AG08395 (cell line): ENCODE data around the gene TCF12.
"Not testable (repeated sequence)": the region's sequence is repeated elsewhere in the genome, so short reads cannot be mapped to it uniquely, and the experiment has no call there.

Experiments used
- DNase-seq: peaks from one replicate; pipeline ENCODE4 v3.0.0; 2012; ENCODE audit warnings: mixed read lengths, low spot score

Gene TCF12

GRCh38 chr15:56948000-56948763, 29.7 kb downstream of the TCF12 start:
- DNase-seq = no peak

- DNase-seq = no peak
These were observed 30.3 kb downstream of the TCF12 start for GRCh38 chr15:56948764-56949101.

GRCh38 chr15:56950979-56951378, 32.5 kb downstream of the TCF12 start:
- DNase-seq = no peak

- no peak for DNase-seq
These were observed 35.3 kb downstream of the TCF12 start for GRCh38 chr15:56953790-56954189.

- DNase-seq = not testable (repeated sequence)
These were observed 36.6 kb downstream of the TCF12 start for GRCh38 chr15:56955011-56955410.

GRCh38 chr15:56956538-56956937, 38.1 kb downstream of the TCF12 start:
- no peak for DNase-seq

- no peak for DNase-seq
These were observed 39.5 kb downstream of the TCF12 start for GRCh38 chr15:56957812-56958406.

GRCh38 chr15:56959318-56959648, 40.8 kb downstream of the TCF12 start:
- DNase-seq = no peak

GRCh38 chr15:56960116-56960515, 41.7 kb downstream of the TCF12 start:
- DNase-seq = no peak

- no peak for DNase-seq
These were observed 44.7 kb downstream of the TCF12 start for GRCh38 chr15:56963126-56963525.

- no peak for DNase-seq
These were observed 45.3 kb downstream of the TCF12 start for GRCh38 chr15:56963710-56964109.

- no peak for DNase-seq
These were observed 45.7 kb downstream of the TCF12 start for GRCh38 chr15:56964182-56964581.

GRCh38 chr15:56965231-56966013, 47.0 kb downstream of the TCF12 start:
- no peak for DNase-seq

- DNase-seq = no peak
These were observed 48.9 kb downstream of the TCF12 start for GRCh38 chr15:56967336-56967735.

- no peak for DNase-seq
These were observed 49.8 kb downstream of the TCF12 start for GRCh38 chr15:56968256-56968655.

GRCh38 chr15:56968821-56969220, 50.4 kb downstream of the TCF12 start:
- no peak for DNase-seq

GRCh38 chr15:56969265-56969895, 50.9 kb downstream of the TCF12 start:
- DNase-seq = no peak

GRCh38 chr15:56971571-56971970, 53.1 kb downstream of the TCF12 start:
- no peak for DNase-seq

GRCh38 chr15:56972016-56972415, 53.6 kb downstream of the TCF12 start:
- no peak for DNase-seq

GRCh38 chr15:56972426-56972825, 54.0 kb downstream of the TCF12 start:
- DNase-seq = no peak

- DNase-seq = no peak
These were observed 55.0 kb downstream of the TCF12 start for GRCh38 chr15:56973463-56973862.

GRCh38 chr15:56977232-56977631, 58.8 kb downstream of the TCF12 start:
- no peak for DNase-seq
